ENCODE data around the gene CCNY. TPM values are rescaled to one million over a fixed set of nuclear protein-coding genes. Genes with fewer than 3 reads are reported as not detected.

CCNY gene
- total RNA-seq, 4 donors from 2014 or later, result 37.5 to 56.3 (median 43.9) TPM

- Histone ChIP-seq H3K36me3 (no peaks in the 10 kb centered on the region), H3K4me3 (replicated peaks in 1 of 3) (no peak overlapping the region), H3K27me3 (no peaks in the 10 kb centered on the region), H3K4me1 (peaks cover 11 to 41% of the 10 kb centered on the region in 2 donors), H3K9me3 (no peaks in the 10 kb centered on the region), H3K27ac (no peak overlapping the region)
- intact Hi-C loops (cut with DNase I), result no loop called here
- no peak for DNase-seq
- no peak for TF ChIP-seq CTCF (IDR thresholded peaks at IDR 0.05)
- TF ChIP-seq POLR2A (IDR thresholded peaks at IDR 0.05), result no peak
- WGBS, 2 donors, result 96% methylated on average over 11 of the region's 11 CpGs
These were observed 87.4 kb downstream of the CCNY start for GRCh38 chr10:35423505-35424306.

GRCh38 chr10:35424680-35425285 lies 88.5 kb downstream of the CCNY start:
- peak; percentile 60 to 74 for DNase-seq
- 39 to 42% methylated on average over 8 of the region's 8 CpGs for WGBS, 2 donors
- intact Hi-C loops (cut with DNase I), result no loop called here
- Histone ChIP-seq H3K4me3 (replicated peaks in 1 of 3) (no peak overlapping the region), H3K9me3 (no peaks in the 10 kb centered on the region), H3K4me1 (peaks cover 11 to 41% of the 10 kb centered on the region in 2 donors), H3K36me3 (no peaks in the 10 kb centered on the region), H3K27me3 (no peaks in the 10 kb centered on the region), H3K27ac (peak overlapping the region in 1 of 3 donors; percentile 31)
- TF ChIP-seq POLR2A (IDR thresholded peaks at IDR 0.05), result no peak
- TF ChIP-seq CTCF (IDR thresholded peaks at IDR 0.05), result no peak

GRCh38 chr10:35425595-35425994 lies 89.3 kb downstream of the CCNY start:
- TF ChIP-seq POLR2A (IDR thresholded peaks at IDR 0.05), result no peak
- TF ChIP-seq CTCF (IDR thresholded peaks at IDR 0.05), result no peak
- H3K27ac ChIP-seq, result no peak overlapping the region
- H3K27me3 ChIP-seq, result no peaks in the 10 kb centered on the region
- intact Hi-C loops (cut with DNase I), result no loop called here
- no peak overlapping the region for H3K4me3 ChIP-seq (replicated peaks in 1 of 3)
- H3K36me3 ChIP-seq, result no peaks in the 10 kb centered on the region
- no peaks in the 10 kb centered on the region for H3K9me3 ChIP-seq
- no peak for DNase-seq
- peaks cover 11 to 41% of the 10 kb centered on the region in 2 donors for H3K4me1 ChIP-seq
- WGBS, 2 donors, result 85 to 98% methylated on average over 1 of the region's 1 CpG

GRCh38 chr10:35426657-35427056 lies 90.3 kb downstream of the CCNY start:
- Histone ChIP-seq H3K27me3 (no peaks in the 10 kb centered on the region), H3K36me3 (no peaks in the 10 kb centered on the region), H3K27ac (no peak overlapping the region), H3K9me3 (no peaks in the 10 kb centered on the region), H3K4me1 (peaks cover 11 to 31% of the 10 kb centered on the region in 2 donors), H3K4me3 (replicated peaks in 1 of 3) (no peak overlapping the region)
- TF ChIP-seq POLR2A (IDR thresholded peaks at IDR 0.05), result no peak
- no peak for TF ChIP-seq CTCF (IDR thresholded peaks at IDR 0.05)
- intact Hi-C loops (cut with DNase I), result no loop called here
- no peak for DNase-seq

GRCh38 chr10:35427543-35427942 lies 91.2 kb downstream of the CCNY start:
- 74 to 77% methylated on average over 1 of the region's 1 CpG for WGBS, 2 donors
- no peak overlapping the region for H3K4me3 ChIP-seq (replicated peaks in 1 of 3)
- intact Hi-C loops (cut with DNase I), result no loop called here
- TF ChIP-seq POLR2A (IDR thresholded peaks at IDR 0.05) (no peak), CTCF (IDR thresholded peaks at IDR 0.05) (no peak)
- DNase-seq, result no peak
- H3K27ac ChIP-seq, result no peak overlapping the region
- no peaks in the 10 kb centered on the region for H3K9me3 ChIP-seq
- H3K4me1 ChIP-seq, result peaks cover 7 to 24% of the 10 kb centered on the region in 2 donors
- no peaks in the 10 kb centered on the region for H3K36me3 ChIP-seq
- no peaks in the 10 kb centered on the region for H3K27me3 ChIP-seq
